Astrocyte (in vitro differentiated cells and primary cell): Measurements from ENCODE around the gene MPC2. TPM values are rescaled to one million over a fixed set of nuclear protein-coding genes. Genes with fewer than 3 reads are reported as not detected.

ENCODE experiments used
- DNase-seq: peaks from one replicate; pipeline ENCODE4 v3.0.0-alpha.2; 2010; ENCODE audit warnings: low read depth
- FAIRE-seq: peaks from 2 replicates; lab custom pipeline; 2011; peaks lifted over from hg19 to GRCh38; lab: Jason Lieb, UNC
- H2AFZ ChIP-seq: 2 replicates; pipeline ENCODE4 v1.6.0; 2012; ENCODE audit warnings: low read depth, low read length, inconsistent platforms
- H3K27ac ChIP-seq: 2 replicates; pipeline ENCODE4 v1.5.1; 2011; ENCODE audit warnings: low read depth, low read length, inconsistent platforms
- H3K27me3 ChIP-seq: 2 replicates; pipeline ENCODE4 v1.6.0; 2011; ENCODE audit warnings: low read length, inconsistent platforms; ENCODE audit not compliant: insufficient read depth
- H3K36me3 ChIP-seq: 2 replicates; pipeline ENCODE4 v1.5.1; 2011; ENCODE audit warnings: low read length, inconsistent platforms; ENCODE audit not compliant: insufficient read depth
- H3K4me1 ChIP-seq: 2 replicates; pipeline ENCODE4 v1.5.1; 2011; ENCODE audit warnings: low read length, inconsistent platforms; ENCODE audit not compliant: insufficient read depth
- H3K4me2 ChIP-seq: 2 replicates; pipeline ENCODE4 v1.6.0; 2012; ENCODE audit warnings: low read length, inconsistent platforms
- H3K4me3 ChIP-seq: 2 replicates; pipeline ENCODE4 v1.5.1; 2011; ENCODE audit warnings: low read depth, mild to moderate bottlenecking, low read length, inconsistent platforms; ENCODE audit not compliant: insufficient read depth
- H3K79me2 ChIP-seq: 2 replicates; pipeline ENCODE4 v1.6.0; 2012; ENCODE audit warnings: mild to moderate bottlenecking, low read length, inconsistent platforms; ENCODE audit not compliant: insufficient read depth
- H3K9ac ChIP-seq: 2 replicates; pipeline ENCODE4 v1.6.0; 2012; ENCODE audit warnings: mild to moderate bottlenecking, low read length, inconsistent platforms
- H3K9me3 ChIP-seq: 2 replicates; pipeline ENCODE4 v1.5.1; 2012; ENCODE audit warnings: low read depth, mild to moderate bottlenecking, low read length, inconsistent platforms; ENCODE audit not compliant: insufficient read depth
- H4K20me1 ChIP-seq: 2 replicates; pipeline ENCODE4 v1.6.0; 2012; ENCODE audit warnings: low read length, inconsistent platforms; ENCODE audit not compliant: insufficient read depth
- H3K27ac Mint-ChIP-seq: one replicate; pipeline ENCODE4 v1.8.0; 2021; ENCODE audit warnings: mild to moderate bottlenecking, mixed read lengths; ENCODE audit not compliant: unreplicated experiment
- H3K27me3 Mint-ChIP-seq: one replicate; pipeline ENCODE4 v1.8.0; 2021; ENCODE audit warnings: low read depth, mixed read lengths; ENCODE audit not compliant: unreplicated experiment
- H3K36me3 Mint-ChIP-seq: one replicate; pipeline ENCODE4 v1.8.0; 2021; ENCODE audit warnings: low read depth, mixed read lengths; ENCODE audit not compliant: unreplicated experiment
- H3K4me1 Mint-ChIP-seq: one replicate; pipeline ENCODE4 v1.8.0; 2021; ENCODE audit warnings: low read depth, mixed read lengths; ENCODE audit not compliant: unreplicated experiment
- H3K4me3 Mint-ChIP-seq: one replicate; pipeline ENCODE4 v1.8.0; 2021; ENCODE audit warnings: mild to moderate bottlenecking, moderate library complexity, mixed read lengths; ENCODE audit not compliant: unreplicated experiment
- H3K9me3 Mint-ChIP-seq: one replicate; pipeline ENCODE4 v1.8.0; 2021; ENCODE audit warnings: mild to moderate bottlenecking, mixed read lengths; ENCODE audit not compliant: unreplicated experiment
- CTCF ChIP-seq: IDR thresholded peaks from 2 replicates; pipeline ENCODE4 v1.5.1; 2011; ENCODE audit warnings: low read depth, mild to moderate bottlenecking, inconsistent platforms, low read length, moderate library complexity; ENCODE audit not compliant: insufficient read depth
- EZH2 ChIP-seq: IDR thresholded peaks from 2 replicates; pipeline ENCODE4 v1.6.1; 2012; ENCODE audit warnings: mild to moderate bottlenecking, low read length, inconsistent platforms; ENCODE audit not compliant: insufficient read depth
- total RNA-seq: library from RNA; stranded (reverse); gene quantifications from 2 replicates; pipeline ENCODE4 v1.2.1, GENCODE V29; 2021

The MPC2 gene
- total RNA-seq, 1 donor from 2014 or later, result 62.3 TPM

- no peaks in the 10 kb centered on the region for H3K27me3 Mint-ChIP-seq
- Histone ChIP-seq H3K4me2 (peak overlapping the region; percentile 31), H2AFZ (no peak overlapping the region), H3K9ac (no peak overlapping the region), H4K20me1 (no peaks in the 10 kb centered on the region), H3K9me3 (no peaks in the 10 kb centered on the region), H3K36me3 (no peaks in the 10 kb centered on the region), H3K4me3 (no peak overlapping the region), H3K27ac (no peak overlapping the region), H3K27me3 (no peaks in the 10 kb centered on the region), H3K4me1 (peaks cover 7% of the 10 kb centered on the region), H3K79me2 (no peaks in the 10 kb centered on the region)
- peak overlapping the region; percentile 75 for H3K27ac Mint-ChIP-seq
- peaks cover 22% of the 10 kb centered on the region for H3K4me1 Mint-ChIP-seq
- H3K4me3 Mint-ChIP-seq, result peak overlapping the region; percentile 6
- DNase-seq, result peak; percentile 74
- peak; percentile 96 for FAIRE-seq
- H3K9me3 Mint-ChIP-seq, result no peaks in the 10 kb centered on the region
- H3K36me3 Mint-ChIP-seq, result peaks cover 3% of the 10 kb centered on the region
- TF ChIP-seq EZH2 (no peak), CTCF (no peak)
Measured at GRCh38 chr1:167904652-167905130, 32.2 kb downstream of the MPC2 start.

DNA sequence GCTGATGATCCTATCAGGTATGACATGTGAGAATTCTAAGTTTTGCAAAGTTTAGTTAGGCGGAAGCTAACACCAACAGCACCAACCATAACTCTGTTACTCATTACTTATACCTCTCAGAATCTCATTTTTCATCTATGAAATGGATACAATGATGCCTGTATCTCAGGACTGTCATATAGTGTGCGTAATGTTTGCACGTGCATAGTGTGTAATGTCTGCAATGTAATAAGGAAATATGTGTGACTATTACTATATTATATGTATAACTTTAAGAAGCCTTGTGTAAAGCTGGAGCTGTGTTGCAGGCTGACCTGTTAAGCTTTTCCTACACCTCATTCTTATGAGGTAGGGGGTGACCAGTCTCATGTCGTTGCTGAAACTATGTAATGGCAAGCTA is 36.0 kb downstream of the MPC2 start:
- no peak overlapping the region for H3K9ac ChIP-seq
- H3K4me2 ChIP-seq, result no peak overlapping the region
- no peak for TF ChIP-seq CTCF
- no peak for TF ChIP-seq EZH2
- H3K27me3 ChIP-seq, result no peaks in the 10 kb centered on the region
- DNase-seq, result no peak
- Mint-ChIP-seq H3K4me1 (peaks cover 22% of the 10 kb centered on the region), H3K27me3 (no peaks in the 10 kb centered on the region), H3K4me3 (no peak overlapping the region), H3K27ac (no peak overlapping the region), H3K36me3 (no peaks in the 10 kb centered on the region), H3K9me3 (no peaks in the 10 kb centered on the region)
- H3K27ac ChIP-seq, result no peak overlapping the region
- H3K79me2 ChIP-seq, result no peaks in the 10 kb centered on the region
- H3K9me3 ChIP-seq, result no peaks in the 10 kb centered on the region
- H3K4me3 ChIP-seq, result no peak overlapping the region
- H2AFZ ChIP-seq, result no peak overlapping the region
- H4K20me1 ChIP-seq, result no peaks in the 10 kb centered on the region
- no peak for FAIRE-seq
- no peaks in the 10 kb centered on the region for H3K36me3 ChIP-seq
- peaks cover 7% of the 10 kb centered on the region for H3K4me1 ChIP-seq

DNA sequence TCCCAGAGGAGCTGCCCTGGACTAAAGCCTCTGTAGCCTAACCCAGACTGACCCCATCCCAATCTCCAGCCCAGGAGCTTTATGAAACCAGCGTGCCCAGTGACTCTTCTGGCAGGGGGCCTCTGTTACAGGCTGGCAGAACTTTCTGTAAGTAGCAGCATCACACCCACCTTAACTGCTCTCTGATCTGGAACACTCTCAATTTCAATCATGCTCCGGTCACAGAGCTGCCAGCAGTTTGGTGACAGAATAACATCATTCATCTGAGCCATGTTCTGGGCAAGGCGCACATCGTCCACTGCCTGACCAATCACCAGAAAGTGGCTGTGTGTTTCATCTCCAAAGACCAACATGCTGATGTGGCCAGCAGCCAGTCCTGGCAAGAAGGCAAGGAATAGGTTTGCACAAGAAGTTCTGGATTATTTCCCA is 37.6 kb downstream of the MPC2 start:
- no peak overlapping the region for H3K4me3 ChIP-seq
- no peak for TF ChIP-seq EZH2
- TF ChIP-seq CTCF, result no peak
- no peak overlapping the region for H2AFZ ChIP-seq
- FAIRE-seq (no peak), DNase-seq (peak; percentile 49)
- no peaks in the 10 kb centered on the region for H4K20me1 ChIP-seq
- Mint-ChIP-seq H3K9me3 (no peaks in the 10 kb centered on the region), H3K4me3 (no peak overlapping the region), H3K4me1 (peaks cover 10% of the 10 kb centered on the region), H3K27me3 (peaks cover 3% of the 10 kb centered on the region), H3K36me3 (no peaks in the 10 kb centered on the region), H3K27ac (no peak overlapping the region)
- no peak overlapping the region for H3K4me2 ChIP-seq
- H3K9ac ChIP-seq, result no peak overlapping the region
- no peaks in the 10 kb centered on the region for H3K4me1 ChIP-seq
- H3K27ac ChIP-seq, result no peak overlapping the region
- H3K79me2 ChIP-seq, result no peaks in the 10 kb centered on the region
- no peaks in the 10 kb centered on the region for H3K9me3 ChIP-seq
- no peaks in the 10 kb centered on the region for H3K27me3 ChIP-seq
- no peaks in the 10 kb centered on the region for H3K36me3 ChIP-seq
